Stimulated activated CD8-positive, alpha-beta memory T cell treated with anti-CD3 and anti-CD28 coated beads, Interleukin-15, amount 100 ng/mL, for 1 hour (primary cell): ENCODE data around the gene RPS26.
"Not testable (repeated sequence)": the region's sequence is repeated elsewhere in the genome, so short reads cannot be mapped to it uniquely, and the experiment has no call there.

ENCODE experiments used
- DNase-seq: peaks from one replicate; pipeline ENCODE4 v3.0.0-alpha.2; 2020; ENCODE audit warnings: low read depth

The RPS26 gene

GRCh38 chr12:56021889-56022497 lies 19.7 kb upstream of the RPS26 start:
- no peak for DNase-seq

- no peak for DNase-seq
Observed at GRCh38 chr12:56028511-56029165, 13.1 kb upstream of the RPS26 start.

GRCh38 chr12:56029166-56029519 lies 12.6 kb upstream of the RPS26 start:
- DNase-seq, result no peak

GRCh38 chr12:56029666-56030293 lies 11.9 kb upstream of the RPS26 start:
- DNase-seq, result no peak

- DNase-seq, result no peak
Observed at GRCh38 chr12:56031987-56032386, 9.7 kb upstream of the RPS26 start.

- no peak for DNase-seq
Observed at GRCh38 chr12:56034586-56035332, 7.0 kb upstream of the RPS26 start.

GRCh38 chr12:56037161-56037560 lies 4.6 kb upstream of the RPS26 start:
- DNase-seq, result no peak

GRCh38 chr12:56038022-56038655 lies 3.6 kb upstream of the RPS26 start:
- DNase-seq, result no peak

GRCh38 chr12:56040151-56040550 lies 1.6 kb upstream of the RPS26 start:
- no peak for DNase-seq

- DNase-seq, result no peak
Observed at GRCh38 chr12:56040963-56041551, 661 bp upstream of the RPS26 start.

GRCh38 chr12:56042430-56042813 lies 704 bp downstream of the RPS26 start:
- DNase-seq, result not testable (repeated sequence)

GRCh38 chr12:56042843-56043242 lies 1.1 kb downstream of the RPS26 start:
- no peak for DNase-seq

- DNase-seq, result no peak
Observed at GRCh38 chr12:56046027-56046780, 4.5 kb downstream of the RPS26 start.

GRCh38 chr12:56053407-56053893 lies 11.7 kb downstream of the RPS26 start:
- no peak for DNase-seq

GRCh38 chr12:56059964-56060363 lies 18.2 kb downstream of the RPS26 start:
- not testable (repeated sequence) for DNase-seq

- DNase-seq, result no peak
Observed at GRCh38 chr12:56061982-56062381, 20.3 kb downstream of the RPS26 start.

- no peak for DNase-seq
Observed at GRCh38 chr12:56062996-56063395, 21.3 kb downstream of the RPS26 start.

GRCh38 chr12:56071648-56072047 lies 29.9 kb downstream of the RPS26 start:
- DNase-seq, result no peak

GRCh38 chr12:56074396-56074795 lies 32.7 kb downstream of the RPS26 start:
- no peak for DNase-seq

GRCh38 chr12:56077966-56078365 lies 36.2 kb downstream of the RPS26 start:
- DNase-seq, result not testable (repeated sequence)

GRCh38 chr12:56078427-56078826 lies 36.7 kb downstream of the RPS26 start:
- no peak for DNase-seq
